Sigmoid colon (tissue), 4 donors: ENCODE measurements around the gene GREB1L.

ENCODE experiments used
- POLR2A ChIP-seq, 2 donors: fragments of 450-650 bp; IDR thresholded peaks; one replicate each; pipeline ENCODE4 v1.6.1; 2016; ENCODE audit warnings: antibody characterized with exemption in 2 of 2, mild to moderate bottlenecking in 2 of 2, moderate library complexity in 2 of 2
- POLR2AphosphoS5 ChIP-seq, 4 donors: sonication (generic); formaldehyde crosslinking; IDR thresholded peaks; one replicate each; pipeline ENCODE4 v1.6.1; 2017; ENCODE audit warnings: antibody characterized with exemption in 4 of 4
- TF ChIP-seq, protein P1 (sequence below), 4 experiments: fragments of 450-650 bp in 3 of 4; fragments of 200-600 bp in 1 of 4; IDR thresholded peaks; one replicate each; pipeline ENCODE4 v1.5.1; 2016 to 2019; ENCODE audit warnings: antibody characterized with exemption in 4 of 4, mild to moderate bottlenecking in 3 of 4, moderate library complexity in 2 of 4

DNA sequence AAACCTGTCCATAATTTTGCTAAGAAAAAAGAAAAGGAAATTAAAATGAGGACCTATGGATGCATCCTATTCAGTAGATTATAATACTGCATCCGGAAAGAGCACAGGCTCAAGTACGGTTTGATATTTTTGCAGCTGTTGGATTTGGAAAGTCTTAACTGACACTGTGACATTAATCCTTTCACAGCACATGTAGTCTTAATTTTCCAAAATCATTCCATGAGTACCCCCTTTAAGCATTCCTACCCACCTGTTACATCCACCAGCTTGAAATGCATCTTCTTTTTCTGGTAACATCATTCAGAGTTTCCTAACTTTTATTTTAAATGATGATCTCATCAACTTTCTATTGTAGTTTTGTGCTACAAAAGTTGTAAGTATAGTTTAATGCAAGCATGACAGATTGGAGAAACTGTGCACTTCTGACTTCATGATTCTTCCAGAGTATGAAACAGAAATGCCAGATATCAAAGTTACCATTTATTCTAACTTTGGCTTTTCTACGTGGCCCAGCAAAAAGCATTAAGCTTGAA, 244.9 kb downstream of the GREB1L start:
- TF ChIP-seq, protein P1, sequence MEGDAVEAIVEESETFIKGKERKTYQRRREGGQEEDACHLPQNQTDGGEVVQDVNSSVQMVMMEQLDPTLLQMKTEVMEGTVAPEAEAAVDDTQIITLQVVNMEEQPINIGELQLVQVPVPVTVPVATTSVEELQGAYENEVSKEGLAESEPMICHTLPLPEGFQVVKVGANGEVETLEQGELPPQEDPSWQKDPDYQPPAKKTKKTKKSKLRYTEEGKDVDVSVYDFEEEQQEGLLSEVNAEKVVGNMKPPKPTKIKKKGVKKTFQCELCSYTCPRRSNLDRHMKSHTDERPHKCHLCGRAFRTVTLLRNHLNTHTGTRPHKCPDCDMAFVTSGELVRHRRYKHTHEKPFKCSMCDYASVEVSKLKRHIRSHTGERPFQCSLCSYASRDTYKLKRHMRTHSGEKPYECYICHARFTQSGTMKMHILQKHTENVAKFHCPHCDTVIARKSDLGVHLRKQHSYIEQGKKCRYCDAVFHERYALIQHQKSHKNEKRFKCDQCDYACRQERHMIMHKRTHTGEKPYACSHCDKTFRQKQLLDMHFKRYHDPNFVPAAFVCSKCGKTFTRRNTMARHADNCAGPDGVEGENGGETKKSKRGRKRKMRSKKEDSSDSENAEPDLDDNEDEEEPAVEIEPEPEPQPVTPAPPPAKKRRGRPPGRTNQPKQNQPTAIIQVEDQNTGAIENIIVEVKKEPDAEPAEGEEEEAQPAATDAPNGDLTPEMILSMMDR (IDR thresholded peaks at IDR 0.05): no peak
- TF ChIP-seq POLR2AphosphoS5 (IDR thresholded peaks at IDR 0.05) (no peak), POLR2A (IDR thresholded peaks at IDR 0.05) (no peak)
